Mesendoderm (in vitro differentiated cells): ENCODE results near the gene SLC37A2.

Experiments used
- DNase-seq: peaks from one replicate; pipeline ENCODE4 v3.0.0; 2013
- H2AK5ac ChIP-seq: 2 replicates; pipeline ENCODE4 v1.6.1; 2013; ENCODE audit warnings: low read length, inconsistent platforms
- H2BK120ac ChIP-seq: 2 replicates; pipeline ENCODE4 v1.6.1; 2013; ENCODE audit warnings: low read depth, mild to moderate bottlenecking, low read length, moderate library complexity, mixed read lengths
- H2BK15ac ChIP-seq: replicated peaks from 2 replicates; pipeline ENCODE4 v1.6.1; 2013; ENCODE audit warnings: low read depth, mild to moderate bottlenecking, moderate library complexity
- H2BK5ac ChIP-seq: 2 replicates; pipeline ENCODE4 v1.6.1; 2013; ENCODE audit warnings: low read length, inconsistent platforms
- H3K18ac ChIP-seq: 2 replicates; pipeline ENCODE4 v1.6.1; 2013; ENCODE audit warnings: mild to moderate bottlenecking, low read length, mixed read lengths
- H3K23ac ChIP-seq: one replicate; pipeline ENCODE4 v1.6.1; 2013; ENCODE audit warnings: low read length
- H3K27ac ChIP-seq: 2 replicates; pipeline ENCODE4 v1.5.1; 2013; ENCODE audit warnings: low read depth, mild to moderate bottlenecking, inconsistent platforms, low read length, moderate library complexity
- H3K27me3 ChIP-seq: 2 replicates; pipeline ENCODE4 v1.6.1; 2013; ENCODE audit warnings: low read length, control low read depth, mild to moderate bottlenecking, inconsistent platforms; ENCODE audit not compliant: insufficient read depth, poor library complexity
- H3K36me3 ChIP-seq: 2 replicates; pipeline ENCODE4 v1.6.1; 2013; ENCODE audit warnings: low read length, inconsistent platforms; ENCODE audit not compliant: control insufficient read depth, insufficient read depth
- H3K4ac ChIP-seq: one replicate; pipeline ENCODE4 v1.6.1; 2013; ENCODE audit warnings: low read depth, mild to moderate bottlenecking, low read length, moderate library complexity
- H3K4me1 ChIP-seq: 2 replicates; pipeline ENCODE4 v1.6.1; 2013; ENCODE audit warnings: low read depth, low read length, inconsistent platforms; ENCODE audit not compliant: control insufficient read depth
- H3K4me2 ChIP-seq: 2 replicates; pipeline ENCODE4 v1.6.1; 2013; ENCODE audit warnings: low read length
- H3K4me3 ChIP-seq: 2 replicates; pipeline ENCODE4 v1.5.1; 2013; ENCODE audit warnings: mild to moderate bottlenecking, low read length
- H3K56ac ChIP-seq: one replicate; pipeline ENCODE4 v1.6.1; 2013; ENCODE audit warnings: low read length
- H3K79me1 ChIP-seq: 2 replicates; pipeline ENCODE4 v1.6.1; 2013; ENCODE audit warnings: low read length, inconsistent platforms
- H3K79me2 ChIP-seq: 2 replicates; pipeline ENCODE4 v1.6.1; 2013; ENCODE audit warnings: mild to moderate bottlenecking, low read length; ENCODE audit not compliant: control insufficient read depth, insufficient read depth
- H3K9ac ChIP-seq: 2 replicates; pipeline ENCODE4 v1.6.1; 2013; ENCODE audit warnings: low read length, inconsistent platforms
- H4K5ac ChIP-seq: one replicate; pipeline ENCODE4 v1.6.1; 2013; ENCODE audit warnings: low read length
- H4K8ac ChIP-seq: one replicate; pipeline ENCODE4 v1.6.1; 2013; ENCODE audit warnings: low read depth, mild to moderate bottlenecking, control low read depth, low read length, moderate library complexity
- WGBS: extraction: QIAGEN DNeasy Blood & Tissue Kit; methylation state at CpG from one replicate; pipeline ENCODE4 v1.1.7; 2013; ENCODE audit warnings: low lambda C conversion rate, missing lambda C conversion rate; ENCODE audit not compliant: insufficient coverage; ENCODE audit errors: extremely low coverage; 5-methylcytosine and 5-hydroxymethylcytosine counted together

Gene SLC37A2

GRCh38 chr11:125071846-125072217, 8.7 kb downstream of the SLC37A2 start:
- H4K5ac ChIP-seq = no peak overlapping the region
- no peak overlapping the region for H2BK5ac ChIP-seq
- no peak overlapping the region for H2BK15ac ChIP-seq
- no peak overlapping the region for H3K9ac ChIP-seq
- no peak overlapping the region for H3K4me2 ChIP-seq
- H3K4me3 ChIP-seq = no peak overlapping the region
- no peak overlapping the region for H2BK120ac ChIP-seq
- DNase-seq = no peak
- no peak overlapping the region for H3K56ac ChIP-seq
- H3K23ac ChIP-seq = no peak overlapping the region
- no peak overlapping the region for H3K27ac ChIP-seq
- H4K8ac ChIP-seq = no peak overlapping the region
- H3K36me3 ChIP-seq = no peaks in the 10 kb centered on the region
- WGBS = no CpG with 5 or more reads among the region's 6 CpGs
- no peak overlapping the region for H3K4ac ChIP-seq
- H2AK5ac ChIP-seq = no peak overlapping the region
- no peaks in the 10 kb centered on the region for H3K79me1 ChIP-seq
- H3K27me3 ChIP-seq = no peaks in the 10 kb centered on the region
- H3K18ac ChIP-seq = no peak overlapping the region
- peaks cover 7% of the 10 kb centered on the region for H3K4me1 ChIP-seq
- H3K79me2 ChIP-seq = no peaks in the 10 kb centered on the region

GRCh38 chr11:125072218-125072960, 9.3 kb downstream of the SLC37A2 start:
- no peak overlapping the region for H3K56ac ChIP-seq
- H3K9ac ChIP-seq = no peak overlapping the region
- H4K5ac ChIP-seq = no peak overlapping the region
- H3K18ac ChIP-seq = no peak overlapping the region
- H2BK120ac ChIP-seq = no peak overlapping the region
- no peak overlapping the region for H3K4me2 ChIP-seq
- no peaks in the 10 kb centered on the region for H3K79me2 ChIP-seq
- H3K36me3 ChIP-seq = no peaks in the 10 kb centered on the region
- no peaks in the 10 kb centered on the region for H3K79me1 ChIP-seq
- no peak for DNase-seq
- no CpG with 5 or more reads among the region's 12 CpGs for WGBS
- H3K4me3 ChIP-seq = no peak overlapping the region
- no peak overlapping the region for H2BK5ac ChIP-seq
- peaks cover 7% of the 10 kb centered on the region for H3K4me1 ChIP-seq
- no peak overlapping the region for H3K27ac ChIP-seq
- no peak overlapping the region for H2BK15ac ChIP-seq
- H3K4ac ChIP-seq = no peak overlapping the region
- H2AK5ac ChIP-seq = no peak overlapping the region
- H4K8ac ChIP-seq = no peak overlapping the region
- H3K23ac ChIP-seq = no peak overlapping the region
- H3K27me3 ChIP-seq = no peaks in the 10 kb centered on the region

GRCh38 chr11:125072961-125073590, 10.0 kb downstream of the SLC37A2 start:
- Histone ChIP-seq H3K79me2 (no peaks in the 10 kb centered on the region), H3K27ac (no peak overlapping the region), H3K4me3 (no peak overlapping the region), H4K5ac (no peak overlapping the region), H3K36me3 (no peaks in the 10 kb centered on the region), H3K56ac (no peak overlapping the region), H4K8ac (no peak overlapping the region), H3K23ac (no peak overlapping the region), H3K4me1 (peaks cover 6% of the 10 kb centered on the region), H2BK5ac (no peak overlapping the region), H3K9ac (no peak overlapping the region), H3K27me3 (no peaks in the 10 kb centered on the region), H3K18ac (no peak overlapping the region), H2BK15ac (no peak overlapping the region), H3K79me1 (no peaks in the 10 kb centered on the region), H3K4ac (no peak overlapping the region), H3K4me2 (no peak overlapping the region), H2AK5ac (no peak overlapping the region), H2BK120ac (no peak overlapping the region)
- no peak for DNase-seq
- no CpG with 5 or more reads among the region's 12 CpGs for WGBS

GRCh38 chr11:125073616-125074483, 10.7 kb downstream of the SLC37A2 start:
- Histone ChIP-seq H3K56ac (no peak overlapping the region), H2BK15ac (no peak overlapping the region), H2BK120ac (no peak overlapping the region), H2BK5ac (no peak overlapping the region), H3K9ac (no peak overlapping the region), H3K4ac (no peak overlapping the region), H3K23ac (no peak overlapping the region), H4K8ac (no peak overlapping the region), H3K79me1 (no peaks in the 10 kb centered on the region), H3K4me1 (peaks cover 6% of the 10 kb centered on the region), H4K5ac (no peak overlapping the region), H3K27me3 (no peaks in the 10 kb centered on the region), H2AK5ac (no peak overlapping the region), H3K4me2 (no peak overlapping the region), H3K18ac (no peak overlapping the region), H3K36me3 (no peaks in the 10 kb centered on the region), H3K27ac (no peak overlapping the region), H3K4me3 (no peak overlapping the region), H3K79me2 (no peaks in the 10 kb centered on the region)
- DNase-seq = no peak
- no CpG with 5 or more reads among the region's 19 CpGs for WGBS

- Histone ChIP-seq H3K79me2 (no peaks in the 10 kb centered on the region), H2BK5ac (no peak overlapping the region), H3K4me3 (no peak overlapping the region), H3K56ac (no peak overlapping the region), H3K4me1 (peaks cover 6% of the 10 kb centered on the region), H2BK15ac (no peak overlapping the region), H4K8ac (no peak overlapping the region), H3K18ac (no peak overlapping the region), H3K9ac (no peak overlapping the region), H3K79me1 (no peaks in the 10 kb centered on the region), H3K4me2 (no peak overlapping the region), H3K23ac (no peak overlapping the region), H2AK5ac (no peak overlapping the region), H3K36me3 (no peaks in the 10 kb centered on the region), H3K4ac (no peak overlapping the region), H2BK120ac (no peak overlapping the region), H3K27ac (no peak overlapping the region), H4K5ac (no peak overlapping the region), H3K27me3 (no peaks in the 10 kb centered on the region)
- no CpG with 5 or more reads among the region's 11 CpGs for whole genome bisulfite sequencing
- peak; percentile 71 for DNase-seq
Observed at GRCh38 chr11:125074511-125075241, 11.6 kb downstream of the SLC37A2 start.
